ENCODE measurements around the gene DPT.

The DPT gene

DNA sequence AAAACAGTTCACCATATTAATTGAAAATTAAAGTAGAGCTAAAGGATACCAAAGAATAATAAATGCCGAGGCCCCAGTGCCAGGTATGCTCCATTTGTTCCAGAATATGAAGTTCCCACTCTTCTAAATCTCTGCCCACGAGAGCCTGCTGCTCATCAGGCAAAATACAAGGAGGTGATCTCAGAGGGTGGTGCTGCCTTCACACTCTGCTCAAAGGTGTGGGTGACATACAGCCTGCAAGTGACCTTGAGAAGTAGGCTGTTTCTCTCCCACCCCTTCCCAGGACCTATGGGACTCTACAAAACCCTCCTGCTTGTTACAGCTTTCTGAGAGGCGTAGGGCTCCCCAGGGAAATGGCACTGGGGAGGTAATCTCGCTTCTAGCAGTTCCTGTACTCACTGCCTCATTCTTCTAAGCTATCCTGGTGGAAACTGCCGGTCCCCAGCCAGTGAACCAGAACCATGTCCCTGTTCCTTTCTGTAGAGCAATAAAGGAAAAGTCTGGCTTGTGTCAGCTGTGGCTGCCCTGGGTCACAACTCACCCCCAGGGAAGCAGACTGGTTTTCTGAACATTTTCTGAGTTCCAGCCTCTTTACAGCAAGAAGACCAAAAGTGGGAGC is 26.9 kb upstream of the DPT start:
- no peak overlapping the region for H3K4me3 Mint-ChIP-seq
- peaks cover 2% of the 10 kb centered on the region for H3K27me3 Mint-ChIP-seq
- ATAC-seq (no peak), DNase-seq (no peak)
- H3K4me1 Mint-ChIP-seq, result peaks cover 7% of the 10 kb centered on the region
- no peaks in the 10 kb centered on the region for H3K9me3 Mint-ChIP-seq
- no peaks in the 10 kb centered on the region for H3K36me3 Mint-ChIP-seq (ENCODE audit: low read depth)
- no peak overlapping the region for H3K27ac Mint-ChIP-seq

GRCh38 chr1:168752171-168752832 is 23.3 kb upstream of the DPT start:
- DNase-seq (no peak), ATAC-seq (peak; percentile 40)
- no peaks in the 10 kb centered on the region for H3K9me3 Mint-ChIP-seq
- peaks cover 10% of the 10 kb centered on the region for H3K27me3 Mint-ChIP-seq
- no peaks in the 10 kb centered on the region for H3K36me3 Mint-ChIP-seq (ENCODE audit: low read depth)
- H3K4me1 Mint-ChIP-seq, result peaks cover 7% of the 10 kb centered on the region
- no peak overlapping the region for H3K27ac Mint-ChIP-seq
- no peak overlapping the region for H3K4me3 Mint-ChIP-seq

GRCh38 chr1:168751195-168751650 is 22.2 kb upstream of the DPT start:
- no peak overlapping the region for H3K4me3 Mint-ChIP-seq
- peaks cover 14% of the 10 kb centered on the region for H3K27me3 Mint-ChIP-seq
- no peaks in the 10 kb centered on the region for H3K36me3 Mint-ChIP-seq (ENCODE audit: low read depth)
- no peak overlapping the region for H3K27ac Mint-ChIP-seq
- no peak for DNase-seq
- ATAC-seq, result no peak
- H3K4me1 Mint-ChIP-seq, result peaks cover 7% of the 10 kb centered on the region
- no peaks in the 10 kb centered on the region for H3K9me3 Mint-ChIP-seq

DNA sequence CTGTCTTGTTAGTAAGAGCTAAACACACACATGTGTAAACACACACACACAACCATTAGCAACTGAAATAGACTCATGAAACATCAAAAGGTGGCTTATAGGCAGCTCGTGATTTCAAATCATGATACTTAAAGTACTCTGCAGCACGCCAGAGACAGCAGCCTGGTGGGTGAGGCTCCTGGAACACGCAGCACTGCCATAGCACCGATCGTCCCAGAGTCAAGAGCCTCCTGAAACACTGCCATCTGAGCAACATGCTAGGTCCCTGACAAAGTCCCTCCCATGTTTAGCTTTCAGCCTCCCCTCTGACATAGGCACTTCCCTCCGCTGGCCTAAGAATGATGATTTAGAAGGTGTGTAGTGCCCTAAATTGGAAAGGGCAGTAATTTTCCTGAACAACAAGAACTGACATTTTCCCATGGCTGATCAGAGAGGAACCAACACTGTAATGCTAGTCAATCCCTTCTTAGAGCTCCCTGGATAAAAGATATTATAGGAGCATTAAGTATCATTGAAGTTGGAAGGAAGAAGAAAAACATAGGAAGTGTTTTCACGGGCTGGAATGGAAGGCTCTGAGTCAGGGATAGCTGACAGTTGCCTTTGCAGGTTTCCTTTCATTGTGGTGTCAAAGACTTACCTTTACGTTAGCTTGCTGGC is 14.1 kb upstream of the DPT start:
- Mint-ChIP-seq H3K4me3 (no peak overlapping the region), H3K9me3 (no peaks in the 10 kb centered on the region), H3K27ac (no peak overlapping the region), H3K4me1 (no peaks in the 10 kb centered on the region), H3K27me3 (peaks cover 3% of the 10 kb centered on the region), H3K36me3 (ENCODE audit: low read depth) (no peaks in the 10 kb centered on the region)
- DNase-seq (no peak), ATAC-seq (no peak)

DNA sequence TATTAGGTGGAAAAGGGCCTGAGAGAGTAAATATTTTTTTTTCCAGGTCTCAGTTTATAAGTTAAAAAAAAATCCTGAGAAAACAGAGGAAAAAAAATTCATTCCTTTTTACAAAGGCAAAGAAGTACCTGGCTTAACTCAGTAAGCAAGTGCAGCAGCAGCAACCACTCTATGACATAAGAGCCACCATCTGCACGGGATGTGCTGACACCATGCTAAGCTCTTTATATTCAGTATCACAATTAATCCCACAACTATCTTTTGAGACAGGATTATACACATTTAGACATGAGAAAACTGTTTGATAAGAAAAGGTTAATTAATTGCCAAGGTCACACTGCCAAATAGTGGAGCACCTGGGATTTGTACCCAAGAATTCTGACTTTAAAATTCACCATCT is 13.4 kb upstream of the DPT start:
- ATAC-seq (no peak), DNase-seq (no peak)
- H3K27me3 Mint-ChIP-seq, result peaks cover 3% of the 10 kb centered on the region
- no peak overlapping the region for H3K27ac Mint-ChIP-seq
- no peaks in the 10 kb centered on the region for H3K36me3 Mint-ChIP-seq (ENCODE audit: low read depth)
- no peak overlapping the region for H3K4me3 Mint-ChIP-seq
- no peaks in the 10 kb centered on the region for H3K9me3 Mint-ChIP-seq
- no peaks in the 10 kb centered on the region for H3K4me1 Mint-ChIP-seq

GRCh38 chr1:168739908-168740307 is 10.9 kb upstream of the DPT start:
- H3K27me3 Mint-ChIP-seq, result no peaks in the 10 kb centered on the region
- H3K4me1 Mint-ChIP-seq, result no peaks in the 10 kb centered on the region
- no peaks in the 10 kb centered on the region for H3K9me3 Mint-ChIP-seq
- H3K4me3 Mint-ChIP-seq, result no peak overlapping the region
- DNase-seq (no peak), ATAC-seq (no peak)
- no peak overlapping the region for H3K27ac Mint-ChIP-seq
- H3K36me3 Mint-ChIP-seq (ENCODE audit: low read depth), result no peaks in the 10 kb centered on the region

DNA sequence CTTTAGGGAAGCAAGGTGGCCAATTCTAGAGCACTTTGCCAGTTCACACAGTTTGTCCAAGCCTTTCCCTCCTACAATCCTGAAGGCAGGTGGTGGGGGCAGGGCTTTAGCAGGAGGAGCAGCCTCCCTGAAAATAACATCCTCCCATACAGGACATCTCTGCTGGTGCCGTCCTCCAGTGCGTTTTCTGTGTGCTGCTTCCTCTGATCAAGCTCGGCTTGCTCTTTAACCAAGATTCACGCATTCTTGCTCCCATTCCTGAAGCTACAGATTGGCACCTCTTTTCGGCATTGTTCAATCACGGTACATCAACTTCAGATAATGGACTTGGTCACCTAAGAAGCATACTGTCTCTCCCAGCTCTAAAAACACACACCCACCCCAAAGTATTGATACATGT is 7.5 kb upstream of the DPT start:
- no peak overlapping the region for H3K4me3 Mint-ChIP-seq
- no peaks in the 10 kb centered on the region for H3K36me3 Mint-ChIP-seq (ENCODE audit: low read depth)
- ATAC-seq (no peak), DNase-seq (no peak)
- H3K27me3 Mint-ChIP-seq, result no peaks in the 10 kb centered on the region
- H3K4me1 Mint-ChIP-seq, result no peaks in the 10 kb centered on the region
- no peak overlapping the region for H3K27ac Mint-ChIP-seq
- H3K9me3 Mint-ChIP-seq, result no peaks in the 10 kb centered on the region

- H3K27me3 Mint-ChIP-seq, result peaks cover 1% of the 10 kb centered on the region
Observed at GRCh38 chr1:168735974-168736373, 7.0 kb upstream of the DPT start.

GRCh38 chr1:168734946-168735345 is 5.9 kb upstream of the DPT start:
- no peaks in the 10 kb centered on the region for H3K4me1 Mint-ChIP-seq
- no peak overlapping the region for H3K4me3 Mint-ChIP-seq
- DNase-seq (no peak), ATAC-seq (no peak)
- peaks cover 3% of the 10 kb centered on the region for H3K27me3 Mint-ChIP-seq
- no peaks in the 10 kb centered on the region for H3K9me3 Mint-ChIP-seq
- H3K27ac Mint-ChIP-seq, result no peak overlapping the region
- H3K36me3 Mint-ChIP-seq (ENCODE audit: low read depth), result no peaks in the 10 kb centered on the region

More at GRCh38 chr1:168735974-168736373, 7.0 kb upstream of the DPT start:
- ATAC-seq, result no peak
- Mint-ChIP-seq H3K4me1 (no peaks in the 10 kb centered on the region), H3K4me3 (no peak overlapping the region), H3K36me3 (ENCODE audit: low read depth) (no peaks in the 10 kb centered on the region), H3K9me3 (no peaks in the 10 kb centered on the region), H3K27ac (no peak overlapping the region)
- DNase-seq, result no peak

GRCh38 chr1:168734271-168734670 is 5.3 kb upstream of the DPT start:
- Mint-ChIP-seq H3K4me1 (no peaks in the 10 kb centered on the region), H3K27ac (no peak overlapping the region), H3K4me3 (no peak overlapping the region), H3K36me3 (ENCODE audit: low read depth) (no peaks in the 10 kb centered on the region), H3K27me3 (peaks cover 3% of the 10 kb centered on the region), H3K9me3 (no peaks in the 10 kb centered on the region)
- DNase-seq (no peak), ATAC-seq (no peak)

DNA sequence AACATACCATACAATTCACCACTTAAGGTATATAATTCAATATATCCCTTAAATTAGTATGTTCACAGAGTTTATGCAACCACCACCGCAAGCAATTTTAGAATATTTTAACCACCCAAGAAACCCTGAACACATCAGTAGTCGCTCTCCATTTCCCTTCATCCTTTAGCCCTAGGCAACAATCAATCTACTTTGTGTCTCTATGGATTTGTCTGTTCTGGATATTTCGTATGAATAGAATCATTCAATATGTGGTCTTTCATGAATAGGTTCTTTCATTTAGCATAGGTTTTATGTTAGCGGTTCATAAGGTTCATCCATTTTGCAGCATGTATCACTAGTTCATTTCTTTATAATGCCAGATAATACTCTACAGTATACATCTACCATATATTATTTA is 4.2 kb upstream of the DPT start:
- Mint-ChIP-seq H3K27ac (no peak overlapping the region), H3K36me3 (ENCODE audit: low read depth) (no peaks in the 10 kb centered on the region), H3K27me3 (peaks cover 3% of the 10 kb centered on the region), H3K4me1 (no peaks in the 10 kb centered on the region), H3K9me3 (no peaks in the 10 kb centered on the region), H3K4me3 (no peak overlapping the region)
- no peak for DNase-seq
- ATAC-seq, result no peak

- Mint-ChIP-seq H3K9me3 (no peaks in the 10 kb centered on the region), H3K4me1 (no peaks in the 10 kb centered on the region), H3K4me3 (no peak overlapping the region), H3K27ac (no peak overlapping the region), H3K36me3 (ENCODE audit: low read depth) (no peaks in the 10 kb centered on the region), H3K27me3 (peaks cover 3% of the 10 kb centered on the region)
- ATAC-seq (no peak), DNase-seq (no peak)
Observed at GRCh38 chr1:168732736-168733135, 3.7 kb upstream of the DPT start.

DNA sequence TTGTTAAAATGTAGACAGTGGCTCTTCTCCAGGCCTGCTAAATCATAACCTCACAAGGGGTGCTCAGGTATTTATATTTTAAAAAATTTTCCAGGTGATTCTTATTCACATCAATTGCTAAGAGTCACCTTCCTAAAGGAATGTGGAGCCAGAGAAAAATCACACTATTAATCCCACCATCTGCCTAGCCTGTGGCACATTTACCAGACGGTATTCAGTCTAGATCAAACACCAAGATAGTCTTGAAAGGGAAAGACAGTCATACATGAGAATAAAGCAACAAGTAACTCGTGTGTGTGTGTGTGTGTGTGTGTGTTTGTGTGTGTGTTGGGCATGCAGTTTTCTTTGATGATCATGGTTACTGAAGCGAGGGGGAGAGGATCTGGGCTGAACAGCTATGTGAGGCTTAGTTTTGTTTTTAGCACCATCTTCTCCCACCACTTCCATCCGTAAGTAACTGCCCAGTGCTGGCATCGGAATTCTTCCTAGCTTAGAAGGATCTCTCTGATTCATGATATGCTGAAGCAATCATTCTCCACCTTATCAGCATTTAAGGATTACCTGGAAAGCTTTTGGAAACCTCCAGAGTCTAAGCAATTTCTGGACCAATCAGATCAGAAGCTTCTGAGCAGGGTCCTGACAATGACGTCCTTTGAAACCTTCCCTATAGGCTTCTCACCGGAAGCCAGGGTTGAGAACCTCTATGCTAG is 2.4 kb upstream of the DPT start:
- no peak for ATAC-seq
- H3K4me1 Mint-ChIP-seq, result no peaks in the 10 kb centered on the region
- no peak for DNase-seq
- no peaks in the 10 kb centered on the region for H3K9me3 Mint-ChIP-seq
- H3K36me3 Mint-ChIP-seq (ENCODE audit: low read depth), result no peaks in the 10 kb centered on the region
- no peak overlapping the region for H3K4me3 Mint-ChIP-seq
- peaks cover 3% of the 10 kb centered on the region for H3K27me3 Mint-ChIP-seq
- no peak overlapping the region for H3K27ac Mint-ChIP-seq

- Mint-ChIP-seq H3K36me3 (ENCODE audit: low read depth) (no peaks in the 10 kb centered on the region), H3K4me1 (no peaks in the 10 kb centered on the region)
- ATAC-seq, result no peak
Observed at GRCh38 chr1:168729405-168729802, 398 bp upstream of the DPT start.

DNA sequence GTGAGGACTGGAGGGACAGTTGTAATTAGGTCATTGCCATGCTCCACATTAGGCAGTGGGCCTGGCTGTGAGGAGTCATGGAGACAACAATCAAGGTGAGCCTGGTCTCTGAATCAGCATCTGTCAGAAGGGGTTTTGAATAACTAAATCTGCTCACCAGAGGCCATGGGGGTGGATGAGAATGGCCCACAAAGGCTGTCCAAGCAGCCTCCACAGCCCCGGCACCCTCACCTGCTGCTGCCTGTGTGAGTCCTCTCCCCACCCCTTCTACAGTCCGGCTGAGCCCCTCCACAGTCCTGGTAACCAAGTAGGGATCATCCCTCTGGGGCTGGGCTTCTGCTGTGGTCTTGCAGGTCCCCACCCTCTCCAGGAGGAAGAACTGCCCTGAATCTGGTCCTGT is 2.3 kb downstream of the DPT start:
- no peak for DNase-seq
- H3K27ac Mint-ChIP-seq, result no peak overlapping the region
- ATAC-seq, result no peak

More at GRCh38 chr1:168729405-168729802, 398 bp upstream of the DPT start:
- no peak overlapping the region for H3K27ac Mint-ChIP-seq
- DNase-seq, result no peak
- no peaks in the 10 kb centered on the region for H3K9me3 Mint-ChIP-seq
- H3K27me3 Mint-ChIP-seq, result peaks cover 3% of the 10 kb centered on the region
- H3K4me3 Mint-ChIP-seq, result no peak overlapping the region

More for the DNA sequence above, 2.3 kb downstream of the DPT start:
- no peaks in the 10 kb centered on the region for H3K4me1 Mint-ChIP-seq
- H3K4me3 Mint-ChIP-seq, result no peak overlapping the region
- peaks cover 4% of the 10 kb centered on the region for H3K27me3 Mint-ChIP-seq
- H3K9me3 Mint-ChIP-seq, result no peaks in the 10 kb centered on the region
- H3K36me3 Mint-ChIP-seq (ENCODE audit: low read depth), result no peaks in the 10 kb centered on the region
